Mucosa of gallbladder (tissue), 1 donor: Measurements from ENCODE around the gene INPP4B. TPM values are rescaled to one million over a fixed set of nuclear protein-coding genes. Genes with fewer than 3 reads are reported as not detected.
"Not testable (repeated sequence)": the region's sequence is repeated elsewhere in the genome, so short reads cannot be mapped to it uniquely, and the experiment has no call there.

Experiments
- DNase-seq: peaks from one replicate; pipeline ENCODE4 v3.0.0-alpha.2; 2020; ENCODE audit warnings: low spot score
- total RNA-seq: library from RNA; stranded (reverse); gene quantifications from one replicate; pipeline ENCODE4 v1.2.1, GENCODE V29; 2021
- donor health status: DM: no; HTN: no; CAD: no.

INPP4B gene
- total RNA-seq, 1 donor from 2014 or later, result 16.0 TPM

DNA sequence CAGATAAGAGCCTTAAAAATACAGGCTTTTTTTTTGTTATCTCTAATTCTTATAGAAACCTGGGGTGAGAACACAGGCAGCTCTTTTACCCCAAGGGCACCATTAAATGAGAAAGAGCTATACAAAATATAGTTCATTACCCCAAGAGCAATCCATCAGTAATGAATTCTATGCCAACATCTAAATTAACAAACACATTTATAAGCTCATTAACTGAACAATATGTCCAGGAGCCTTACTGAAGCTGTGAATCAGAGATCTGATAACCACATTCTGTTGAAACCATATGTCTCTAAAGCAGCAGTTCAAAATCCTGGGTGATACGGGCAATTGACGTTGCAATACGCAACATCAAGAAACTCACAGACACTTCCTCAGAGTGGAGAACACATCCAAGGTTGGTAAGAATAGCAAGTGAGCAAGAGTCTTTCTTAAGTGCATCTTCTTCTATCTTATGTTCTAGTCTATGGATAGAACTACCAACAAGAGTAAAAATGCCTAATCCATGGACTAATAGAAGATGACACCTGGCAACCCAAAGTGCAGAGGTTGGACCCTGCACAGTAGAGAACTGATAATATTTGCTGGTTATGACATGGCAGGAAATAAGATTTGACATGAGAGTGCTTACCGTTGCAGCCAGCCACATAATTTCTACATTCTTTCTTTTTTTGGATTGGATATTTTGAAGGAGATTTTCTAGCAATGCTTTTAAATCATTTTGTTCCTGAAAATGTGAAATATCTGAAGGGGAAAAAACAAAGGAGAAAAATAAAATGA, 760.4 kb downstream of the INPP4B start:
- no peak for DNase-seq

DNA sequence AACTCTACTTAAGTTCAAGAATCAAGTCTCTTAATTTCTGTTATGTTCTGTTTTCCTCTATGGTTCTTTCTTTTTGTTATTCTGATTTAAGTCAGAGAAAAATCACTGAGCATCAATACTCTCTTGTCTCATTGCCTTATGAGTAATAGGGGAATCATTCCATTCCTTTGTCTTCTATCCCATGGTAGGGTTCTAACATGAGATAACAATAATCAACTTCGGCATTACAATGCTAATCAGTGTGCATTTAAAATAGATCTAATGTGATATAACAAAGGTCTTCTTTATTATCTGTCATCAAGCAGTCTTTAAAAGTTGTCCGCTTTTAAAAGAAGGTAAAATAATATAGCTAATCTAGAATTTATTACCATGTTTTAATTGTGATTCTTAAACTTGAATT, 762.8 kb downstream of the INPP4B start:
- DNase-seq, result no peak

DNA sequence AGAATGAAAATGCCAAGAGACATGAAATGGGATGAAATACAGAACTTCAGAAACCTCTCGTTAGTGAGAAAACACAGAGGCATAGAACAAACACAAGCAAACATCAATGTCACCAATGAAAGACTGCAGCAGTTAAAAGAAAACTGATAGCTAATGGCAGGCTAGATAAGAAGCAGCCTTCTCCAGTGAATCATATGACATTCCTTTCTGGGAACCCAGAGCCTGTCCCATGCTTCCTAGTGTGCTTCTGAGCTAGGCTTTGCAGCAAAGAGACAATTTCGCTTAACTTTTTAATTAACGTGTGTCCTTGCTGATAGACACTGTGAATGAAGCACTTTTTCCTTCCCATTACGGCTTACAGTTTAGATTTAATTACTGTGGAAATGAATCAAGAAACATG, 765.1 kb downstream of the INPP4B start:
- no peak for DNase-seq

DNA sequence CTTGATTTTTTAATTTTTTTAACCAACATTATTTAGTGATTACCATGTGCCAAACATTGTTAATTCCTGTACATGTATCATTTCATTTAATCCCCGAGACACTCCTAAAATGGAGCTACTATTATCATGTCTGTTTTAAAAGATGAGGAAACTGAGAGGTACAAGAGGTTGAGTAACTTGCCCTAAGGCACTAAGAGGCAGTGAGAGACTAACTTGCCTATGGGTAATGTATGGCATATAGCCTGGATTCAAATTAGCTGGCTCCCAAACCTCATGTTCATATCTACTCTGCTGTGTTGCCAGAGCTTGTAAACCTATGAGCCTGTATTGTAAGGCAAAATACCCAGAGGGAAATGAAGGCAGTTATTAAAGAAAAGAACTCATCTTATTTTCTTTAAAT, 766.1 kb downstream of the INPP4B start:
- DNase-seq, result no peak

DNA sequence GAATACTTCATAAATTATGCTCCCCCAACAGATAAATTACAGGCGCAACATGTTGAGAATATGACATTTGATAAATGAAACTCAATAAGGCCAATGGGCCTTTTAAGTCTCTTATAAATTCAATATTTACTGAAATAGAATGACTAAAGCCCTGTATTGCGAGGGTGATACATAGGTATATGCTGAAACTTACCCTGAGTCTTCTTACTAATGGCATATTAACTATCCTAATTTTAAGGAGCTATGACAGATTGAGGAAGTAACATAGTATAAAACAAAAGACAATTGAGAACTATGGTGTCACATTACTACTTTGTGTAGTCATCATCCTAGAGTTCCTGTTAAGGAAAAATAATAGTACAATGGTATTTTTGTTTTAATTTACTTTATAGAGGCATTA, 769.1 kb downstream of the INPP4B start:
- DNase-seq, result no peak

DNA sequence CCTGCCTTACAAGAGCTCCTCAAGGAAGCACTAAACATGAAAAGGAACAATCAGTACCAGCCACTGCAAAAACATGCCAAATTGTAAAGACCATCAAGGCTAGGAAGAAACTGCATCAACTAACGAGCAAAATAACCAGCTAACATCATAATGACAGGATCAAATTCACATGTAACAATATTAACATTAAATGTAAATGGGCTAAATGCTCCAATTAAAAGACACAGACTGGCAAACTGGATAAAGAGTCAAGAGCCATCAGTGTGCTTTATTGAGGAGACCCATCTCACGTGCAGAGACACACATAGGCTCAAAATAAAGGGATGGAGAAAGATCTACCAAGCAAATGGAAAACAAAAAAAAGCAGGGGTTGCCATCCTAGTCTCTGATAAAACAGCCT, 777.8 kb downstream of the INPP4B start:
- not testable (repeated sequence) for DNase-seq

DNA sequence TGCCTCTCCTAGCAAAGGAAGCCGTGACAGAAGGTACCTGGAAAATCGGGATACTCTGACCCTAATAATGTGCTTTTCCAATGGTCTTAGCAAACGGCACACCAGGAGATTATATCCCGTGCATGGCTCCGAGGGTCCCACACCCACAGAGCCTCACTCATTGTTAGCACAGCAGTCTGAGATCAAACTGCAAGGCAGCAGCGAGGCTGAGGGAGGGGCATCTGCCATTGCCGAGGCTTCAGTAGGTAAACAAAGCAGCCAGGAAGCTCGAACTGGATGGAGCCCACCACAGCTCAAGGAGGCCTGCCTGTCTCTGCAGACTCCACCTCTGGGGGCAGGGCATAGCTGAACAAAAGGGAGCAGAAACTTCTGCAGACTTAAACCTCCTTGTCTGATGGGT, 779.5 kb downstream of the INPP4B start:
- not testable (repeated sequence) for DNase-seq

DNA sequence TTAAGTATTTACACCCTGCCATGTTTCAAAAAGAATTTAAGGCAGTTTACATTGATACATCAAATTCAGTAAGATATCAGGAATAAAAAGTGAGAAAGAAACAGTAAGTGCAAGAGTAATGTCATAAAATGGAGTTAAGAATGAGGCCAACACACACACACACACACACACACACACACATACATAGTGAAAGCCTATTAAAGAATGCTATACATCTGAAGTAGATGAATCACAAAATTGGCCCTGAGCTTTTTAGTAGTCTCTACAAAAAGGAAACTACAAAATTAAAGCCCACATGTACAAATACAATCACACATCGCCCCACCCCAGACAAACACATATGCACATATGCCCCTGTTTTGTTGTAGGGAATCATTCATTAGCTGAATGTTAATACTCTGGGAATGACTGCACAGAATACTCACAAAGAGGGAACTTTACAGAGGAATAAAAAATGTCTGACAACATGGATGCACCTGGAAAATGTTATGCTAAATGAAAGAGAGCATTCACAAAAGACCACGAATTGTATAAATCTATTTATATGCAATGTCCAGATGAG, 780.9 kb downstream of the INPP4B start:
- no peak for DNase-seq

DNA sequence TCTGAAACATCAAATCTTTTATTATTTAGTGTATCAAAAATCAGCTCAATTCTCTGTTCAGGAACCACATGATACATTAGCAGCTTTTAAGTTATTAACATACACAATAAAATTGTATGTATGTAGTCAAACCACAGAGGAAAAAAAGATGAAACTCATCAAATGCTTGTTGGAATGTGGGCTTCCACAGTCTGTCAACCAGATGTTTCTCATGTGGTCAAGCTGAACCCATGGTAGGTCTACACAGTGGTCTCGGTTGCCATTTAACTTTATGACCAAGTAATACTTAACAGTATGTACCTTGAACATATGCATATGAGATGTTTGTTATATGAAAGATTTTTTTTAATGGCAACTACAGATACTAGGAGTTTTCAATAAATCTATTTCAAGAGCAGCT, 781.9 kb downstream of the INPP4B start:
- DNase-seq, result no peak

DNA sequence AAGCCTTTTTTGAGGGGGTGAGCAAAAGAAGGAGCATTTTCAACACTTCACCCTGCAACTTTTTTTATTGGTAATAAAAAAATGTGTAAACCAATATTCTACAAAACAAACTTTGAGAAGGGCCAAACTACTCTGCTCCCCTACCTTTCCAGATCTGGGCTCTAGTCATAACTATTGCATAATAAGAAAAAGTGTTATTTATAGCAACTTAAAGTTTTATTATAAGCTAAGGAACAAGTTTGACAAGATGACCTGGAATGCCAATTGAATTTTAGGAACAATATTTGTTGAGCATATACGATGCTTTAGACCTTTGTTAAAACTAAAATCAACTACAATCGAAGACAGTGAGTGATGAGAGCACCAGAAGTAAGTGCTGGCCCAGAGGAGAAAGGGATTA, 800.1 kb downstream of the INPP4B start:
- no peak for DNase-seq

DNA sequence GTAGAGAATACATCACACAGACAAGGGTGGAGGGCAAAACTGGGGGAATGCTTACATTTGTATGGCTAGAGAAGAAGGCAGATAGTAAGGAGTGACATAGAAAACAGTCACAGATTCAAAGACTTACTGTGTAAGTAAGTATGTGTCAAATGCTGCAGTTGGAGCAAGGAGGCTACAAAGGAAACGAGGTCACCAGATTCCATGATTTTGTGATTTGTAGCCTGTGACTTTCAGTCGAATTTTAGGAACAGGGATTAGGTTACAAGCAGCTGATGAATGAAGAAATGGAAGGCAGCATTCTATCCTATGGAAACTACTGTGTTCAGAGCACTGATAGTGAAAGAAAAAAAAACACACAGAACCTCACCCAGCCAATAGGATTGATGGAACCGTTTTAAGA, 801.8 kb downstream of the INPP4B start:
- DNase-seq, result no peak

DNA sequence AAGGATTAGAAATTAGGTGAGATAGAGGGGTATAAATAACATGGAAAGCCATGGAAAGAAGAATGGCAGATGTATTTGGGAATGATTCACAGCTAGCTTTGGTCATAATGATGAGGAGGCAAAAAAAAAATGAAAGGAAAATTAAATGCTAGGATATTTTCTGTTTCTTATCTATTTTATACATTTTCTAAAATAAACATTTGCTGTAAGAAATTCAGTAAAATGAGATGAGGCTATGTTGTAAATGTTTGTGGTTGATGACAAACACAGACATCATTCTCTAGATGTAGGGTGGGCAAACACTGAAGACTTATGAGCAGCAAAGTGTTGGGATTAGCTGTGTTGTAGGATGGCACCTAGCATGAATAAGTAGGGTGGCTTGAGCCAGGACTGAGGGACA, 802.6 kb downstream of the INPP4B start:
- no peak for DNase-seq

DNA sequence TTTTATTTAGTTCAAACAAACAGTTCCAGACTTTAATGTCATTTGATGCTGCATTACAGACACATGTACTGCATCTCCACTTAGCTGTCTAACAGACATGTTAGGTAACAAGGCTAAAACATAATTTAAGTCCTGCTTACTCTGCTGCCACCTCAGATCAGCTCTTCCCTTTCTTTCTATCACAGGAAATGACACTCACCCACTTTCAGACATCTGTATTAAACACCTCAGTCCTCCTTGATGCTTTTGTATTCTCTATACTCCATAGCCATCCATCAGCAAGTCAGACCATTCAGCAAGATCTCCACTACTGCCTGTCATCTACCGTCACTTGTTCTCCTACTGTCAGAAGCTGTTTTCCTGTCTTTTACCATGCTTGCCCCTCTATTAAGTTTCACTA, 804.3 kb downstream of the INPP4B start:
- no peak for DNase-seq

DNA sequence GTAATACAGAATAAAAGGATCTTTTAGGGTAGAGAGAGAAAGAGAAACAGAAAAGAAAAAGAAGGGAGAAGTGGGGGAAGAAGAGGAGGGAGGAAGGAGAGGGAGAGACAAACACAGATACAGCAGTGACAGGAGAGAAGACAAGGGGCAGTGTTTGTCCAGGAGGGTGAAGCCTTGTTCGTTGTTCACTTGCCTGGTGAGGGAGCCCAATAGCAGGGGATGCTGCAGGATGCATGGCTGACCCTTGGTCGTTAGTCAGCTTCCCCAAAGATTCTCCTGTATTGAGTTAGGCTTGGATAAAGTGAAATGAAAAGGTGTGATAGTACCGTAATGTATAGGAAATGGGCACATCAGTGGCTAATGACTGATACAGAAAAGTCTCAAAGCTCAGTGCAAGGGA, 806.1 kb downstream of the INPP4B start:
- DNase-seq, result no peak

DNA sequence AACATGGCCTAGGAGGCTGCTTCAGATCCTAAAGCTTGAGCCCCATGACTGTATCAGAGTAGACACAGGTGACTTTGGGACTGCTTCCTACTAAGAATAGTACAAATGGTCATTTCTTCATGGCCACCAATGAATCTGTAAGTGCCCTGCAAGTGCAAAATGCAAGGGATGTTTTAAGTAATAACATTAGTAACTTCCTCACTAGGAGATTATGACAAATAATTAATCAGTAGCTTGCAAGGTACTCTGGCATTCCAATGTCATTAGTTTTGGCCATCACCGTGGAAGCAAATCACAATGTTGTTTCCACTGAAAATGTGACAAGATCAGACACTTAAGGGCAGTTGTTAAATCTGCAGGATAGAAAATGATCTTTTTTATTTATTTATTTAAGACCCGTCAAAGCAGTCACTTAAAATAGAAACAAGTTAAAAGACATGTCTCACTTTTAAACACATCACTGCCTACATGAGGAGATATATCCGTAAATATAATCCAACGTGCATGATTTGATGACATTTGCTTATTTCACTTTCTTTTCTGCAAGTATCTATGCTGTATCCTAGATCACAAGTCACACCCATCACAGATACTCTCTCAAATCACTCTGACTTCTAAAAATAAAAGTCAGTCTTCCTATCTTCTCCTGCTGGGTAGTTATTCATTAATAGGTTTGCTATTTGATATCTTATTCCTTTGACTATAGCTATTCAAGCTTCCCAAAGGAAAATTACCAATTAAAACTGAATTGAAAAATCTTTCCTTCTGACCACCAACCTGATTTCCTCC, 809.1 kb downstream of the INPP4B start:
- DNase-seq, result no peak

DNA sequence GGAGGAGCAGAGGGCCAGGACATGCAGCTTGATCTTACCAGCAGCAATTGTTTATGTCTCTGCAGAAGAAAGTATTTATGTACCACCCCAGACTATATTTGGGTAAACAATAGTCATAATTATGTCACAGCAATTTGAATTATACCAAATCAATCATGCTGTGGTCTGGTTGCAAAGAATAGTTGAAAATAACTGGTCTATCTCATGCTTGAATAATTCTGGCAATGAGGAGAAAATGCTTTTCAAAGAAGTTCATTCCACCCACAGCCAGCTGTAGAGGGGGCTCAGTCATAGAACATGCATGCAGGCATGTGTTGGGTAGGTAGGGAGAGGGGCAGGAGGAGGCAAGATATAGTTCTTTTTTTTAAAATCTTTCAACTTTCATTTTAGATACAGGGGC, 810.5 kb downstream of the INPP4B start:
- DNase-seq, result no peak

DNA sequence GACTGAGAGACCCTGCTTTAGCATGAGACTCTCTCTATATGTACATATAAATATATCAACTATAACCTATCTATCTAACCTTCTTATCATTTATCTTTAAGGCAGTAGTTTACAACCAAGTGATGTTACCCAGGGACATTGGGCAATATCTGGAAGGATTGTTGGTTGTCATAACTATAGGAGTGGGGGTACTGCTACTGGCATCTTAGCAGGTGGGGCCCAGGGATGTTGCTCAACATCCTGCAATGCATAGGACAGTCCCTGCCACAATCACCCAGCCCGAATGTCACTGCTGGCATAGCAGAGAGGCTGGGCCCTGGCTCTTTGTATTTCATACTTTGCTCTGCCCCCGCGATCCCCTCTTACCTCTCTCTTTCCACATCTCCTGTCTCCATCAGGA, 812.0 kb downstream of the INPP4B start:
- no peak for DNase-seq

DNA sequence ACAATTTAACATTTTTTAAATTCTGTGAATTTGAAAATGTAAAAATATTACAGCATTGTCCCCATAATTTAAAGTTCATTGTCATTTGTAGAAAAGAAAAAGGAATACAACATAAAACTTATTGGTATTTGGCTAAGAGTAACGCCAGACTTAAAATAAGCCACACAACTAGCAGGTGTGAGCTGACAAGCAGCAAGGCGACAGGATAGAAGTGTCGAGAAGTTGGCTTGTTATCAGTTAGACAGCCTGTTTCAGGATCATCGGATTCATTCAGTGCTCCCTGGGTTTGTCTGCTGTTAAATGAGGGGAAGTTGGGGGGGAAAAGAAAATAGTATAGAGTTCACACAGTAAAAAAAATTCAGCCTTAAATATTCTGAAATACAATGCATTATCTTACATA, 816.1 kb downstream of the INPP4B start:
- DNase-seq, result no peak

DNA sequence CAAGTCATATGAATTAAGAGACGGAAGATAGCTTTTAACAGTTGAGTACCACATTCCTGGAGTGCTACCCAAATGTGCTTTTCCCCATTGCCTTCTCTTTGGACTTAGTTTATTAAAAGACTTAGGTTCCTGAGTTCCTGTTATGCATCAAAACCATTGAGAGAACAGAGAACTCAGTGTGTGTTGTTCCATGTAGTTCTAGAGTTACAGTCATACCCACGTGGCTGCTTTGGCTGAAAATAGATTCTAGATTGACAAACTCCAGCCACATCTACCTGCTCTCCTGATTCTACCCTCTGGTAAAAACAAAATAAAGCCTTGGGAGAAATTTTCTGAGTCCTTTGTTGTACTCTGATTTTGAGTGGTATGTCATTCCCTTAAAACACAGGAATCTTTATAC, 824.3 kb downstream of the INPP4B start:
- DNase-seq, result no peak

DNA sequence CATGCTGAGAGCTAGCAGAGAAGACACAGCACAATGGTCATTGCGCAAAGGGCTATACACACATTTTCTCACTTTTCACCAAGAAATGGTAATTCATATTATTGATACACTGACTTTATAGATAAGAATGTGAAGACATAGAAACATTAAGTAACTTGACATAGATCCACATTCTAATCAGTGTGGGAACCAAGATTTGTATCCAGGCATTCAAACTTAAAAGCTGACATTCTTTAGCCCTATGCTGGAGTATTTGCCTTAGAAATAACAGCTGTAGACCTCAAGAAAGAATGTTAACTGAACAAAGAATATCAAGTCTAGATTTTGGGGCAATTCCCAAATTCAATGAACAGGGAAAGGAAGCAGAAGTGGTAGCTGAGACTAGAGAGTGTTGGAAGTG, 824.9 kb downstream of the INPP4B start:
- DNase-seq, result no peak

DNA sequence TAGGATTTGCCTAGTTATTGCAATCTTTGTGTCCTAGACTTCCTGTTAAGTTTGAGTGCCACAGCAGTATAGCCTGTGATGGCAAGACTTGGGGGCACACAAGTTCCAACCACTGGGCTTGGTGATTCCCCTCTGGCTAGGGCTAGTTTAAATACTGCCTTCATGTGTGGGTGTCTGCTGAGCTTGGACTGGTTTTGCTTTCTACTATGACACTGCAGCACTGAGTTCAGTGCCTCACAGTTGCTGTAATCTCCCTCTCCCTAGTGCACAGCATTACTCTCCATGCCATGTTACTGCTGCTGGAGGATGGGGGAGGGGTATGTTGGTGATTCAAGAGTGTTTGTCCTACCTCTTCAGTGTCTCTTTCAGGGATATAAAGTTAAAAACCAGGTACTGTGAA, 830.1 kb downstream of the INPP4B start:
- DNase-seq, result no peak

DNA sequence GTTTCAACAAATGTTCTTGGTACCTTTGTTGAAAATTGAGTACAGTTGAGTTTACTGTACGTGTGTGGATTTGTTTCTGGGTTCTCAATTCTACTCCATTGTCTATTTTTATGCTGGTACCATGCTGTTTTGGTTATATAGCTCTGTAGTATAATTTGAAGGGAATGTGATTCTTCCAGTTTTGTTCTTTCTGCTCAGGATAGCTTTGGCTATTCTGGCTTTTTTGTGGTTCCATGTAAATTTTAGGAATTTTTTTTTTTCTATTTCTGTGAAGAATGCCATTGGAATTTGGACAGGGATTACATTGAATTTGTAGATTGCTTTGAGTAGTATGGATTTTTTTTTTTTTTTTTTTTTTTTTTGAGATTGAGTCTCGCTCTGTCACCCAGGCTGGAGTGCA, 836.4 kb downstream of the INPP4B start:
- DNase-seq, result no peak

DNA sequence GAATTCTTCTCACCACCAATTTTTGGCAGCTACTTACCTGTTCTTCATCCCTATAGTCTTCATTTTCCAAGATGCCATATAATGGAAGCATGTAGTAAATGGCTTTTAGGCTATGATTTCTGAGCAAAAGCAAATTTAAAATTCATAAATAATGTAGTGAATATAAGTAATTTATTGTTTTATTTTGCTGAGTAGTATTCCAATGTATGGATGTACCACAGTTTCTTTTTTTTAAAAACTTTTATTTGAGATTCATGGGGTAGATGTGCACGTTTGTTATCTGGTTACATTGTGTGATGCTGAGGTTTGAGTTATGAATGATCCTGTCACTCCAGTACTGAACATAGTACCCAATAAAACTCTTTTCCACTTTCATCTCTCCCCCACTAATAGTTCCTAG, 840.6 kb downstream of the INPP4B start:
- DNase-seq, result no peak
